Measurements from ENCODE around the gene KIFC3. TPM values are rescaled to one million over a fixed set of nuclear protein-coding genes. Genes with fewer than 3 reads are reported as not detected.

Gene KIFC3
- total RNA-seq, 1 donor from 2014 or later: 96.9 TPM

GRCh38 chr16:57735755-57736418, 66.4 kb downstream of the KIFC3 start, which contains the start of gene KATNB1:
Gene KATNB1, plus strand, starts transcription at chr16:57735770. Its CDS starts 1,474 bp downstream, at chr16:57737244.
- peak; percentile 7 for DNase-seq (ENCODE audit: low read depth)
- peaks cover 7% of the 10 kb centered on the region for H3K36me3 Mint-ChIP-seq (ENCODE audit: low read depth, unreplicated experiment)
- H3K4me1 ChIP-seq (ENCODE audit: insufficient read depth, low read length): peaks cover 23% of the 10 kb centered on the region

GRCh38 chr16:57734925-57735754, 67.2 kb downstream of the KIFC3 start:
- no peaks in the 10 kb centered on the region for H4K20me1 ChIP-seq (ENCODE audit: insufficient read depth, low read length)
- peak overlapping the region; percentile 75 for H3K4me3 ChIP-seq (ENCODE audit: insufficient read depth, low read depth, low read length)
- Mint-ChIP-seq H3K4me1 (ENCODE audit: low read depth, unreplicated experiment) (peaks cover 13% of the 10 kb centered on the region), H3K4me3 (ENCODE audit: unreplicated experiment) (peak overlapping the region; percentile 94), H3K27me3 (ENCODE audit: low read depth, unreplicated experiment) (no peaks in the 10 kb centered on the region), H3K27ac (ENCODE audit: unreplicated experiment) (peak overlapping the region; percentile 98), H3K9me3 (ENCODE audit: unreplicated experiment) (no peaks in the 10 kb centered on the region), H3K36me3 (ENCODE audit: low read depth, unreplicated experiment) (peaks cover 7% of the 10 kb centered on the region)
- peaks cover 4% of the 10 kb centered on the region for H3K79me2 ChIP-seq (ENCODE audit: insufficient read depth, low read length)
- peak overlapping the region; percentile 90 for H3K27ac ChIP-seq (ENCODE audit: low read depth, low read length)
- H2AFZ ChIP-seq (ENCODE audit: low read depth, low read length): peak overlapping the region; percentile 90
- H3K9ac ChIP-seq (ENCODE audit: low read length): peak overlapping the region; percentile 90
- H3K27me3 ChIP-seq (ENCODE audit: insufficient read depth, low read length): no peaks in the 10 kb centered on the region
- H3K9me3 ChIP-seq (ENCODE audit: insufficient read depth, low read depth, low read length): no peaks in the 10 kb centered on the region
- H3K36me3 ChIP-seq (ENCODE audit: insufficient read depth, low read length): no peaks in the 10 kb centered on the region
- peak overlapping the region; percentile 99 for H3K4me2 ChIP-seq (ENCODE audit: low read length)
- DNase-seq (ENCODE audit: low read depth) (peak; percentile 100), FAIRE-seq (peak; percentile 98)
- TF ChIP-seq EZH2 (IDR thresholded peaks at IDR 0.05; ENCODE audit: insufficient read depth, low read length): no peak
- no peak for TF ChIP-seq CTCF (IDR thresholded peaks at IDR 0.05; ENCODE audit: insufficient read depth, low read depth, low read length)
- H3K4me1 ChIP-seq (ENCODE audit: insufficient read depth, low read length): peaks cover 23% of the 10 kb centered on the region

More at GRCh38 chr16:57735755-57736418, 66.4 kb downstream of the KIFC3 start, which contains the start of gene KATNB1:
- Mint-ChIP-seq H3K27me3 (ENCODE audit: low read depth, unreplicated experiment) (no peaks in the 10 kb centered on the region), H3K4me1 (ENCODE audit: low read depth, unreplicated experiment) (peaks cover 13% of the 10 kb centered on the region), H3K9me3 (ENCODE audit: unreplicated experiment) (no peaks in the 10 kb centered on the region), H3K4me3 (ENCODE audit: unreplicated experiment) (peak within 1 kb of the TSS; percentile 94), H3K27ac (ENCODE audit: unreplicated experiment) (peak within 1 kb of the TSS; percentile 98)
- Histone ChIP-seq H3K79me2 (ENCODE audit: insufficient read depth, low read length) (peaks cover 4% of the 10 kb centered on the region), H2AFZ (ENCODE audit: low read depth, low read length) (peak within 1 kb of the TSS; percentile 90), H3K36me3 (ENCODE audit: insufficient read depth, low read length) (no peaks in the 10 kb centered on the region), H3K9ac (ENCODE audit: low read length) (peak within 1 kb of the TSS; percentile 90), H3K27me3 (ENCODE audit: insufficient read depth, low read length) (no peaks in the 10 kb centered on the region), H3K9me3 (ENCODE audit: insufficient read depth, low read depth, low read length) (no peaks in the 10 kb centered on the region), H3K4me3 (ENCODE audit: insufficient read depth, low read depth, low read length) (peak within 1 kb of the TSS; percentile 75), H3K4me2 (ENCODE audit: low read length) (peak within 1 kb of the TSS; percentile 99), H3K27ac (ENCODE audit: low read depth, low read length) (peak within 1 kb of the TSS; percentile 90), H4K20me1 (ENCODE audit: insufficient read depth, low read length) (no peaks in the 10 kb centered on the region)
- TF ChIP-seq EZH2 (IDR thresholded peaks at IDR 0.05; ENCODE audit: insufficient read depth, low read length) (no peak), CTCF (IDR thresholded peaks at IDR 0.05; ENCODE audit: insufficient read depth, low read depth, low read length) (no peak)
- no peak for FAIRE-seq
